Right ventricle myocardium inferior (tissue), 1 donor: ENCODE data around the gene ANOS1. TPM values are rescaled to one million over a fixed set of nuclear protein-coding genes. Genes with fewer than 3 reads are reported as not detected.
"Not testable (repeated sequence)": the region's sequence is repeated elsewhere in the genome, so short reads cannot be mapped to it uniquely, and the experiment has no call there.

ENCODE experiments used
- ATAC-seq: fragments of 200-7000 bp; cut with Tn5 transposase; one replicate; pipeline ENCODE4 v1.9.1; 2020; ENCODE audit warnings: mild to moderate bottlenecking, moderate library complexity
- DNase-seq: peaks from one replicate; pipeline ENCODE4 v3.0.0; 2021; ENCODE audit errors: missing footprints
- intact Hi-C: fragments of 100-400 bp; cut with DNase I; formaldehyde crosslinking; loops from one replicate; pipeline ENCODE4 v1.11.0; 2022
- total RNA-seq: library from RNA; stranded (reverse); fragmentation: NEBNext Ultra II Directional; extraction: Animal tissue kit (Norgen Biotek cat#: 25700); gene quantifications from one replicate; pipeline ENCODE4 v1.2.1, GENCODE V29; 2021
- donor health status: DM: no; HTN: yes; CAD: no; lungs with severe emphysema.

Gene ANOS1
- total RNA-seq, 1 donor from 2014 or later: 4.9 TPM

DNA sequence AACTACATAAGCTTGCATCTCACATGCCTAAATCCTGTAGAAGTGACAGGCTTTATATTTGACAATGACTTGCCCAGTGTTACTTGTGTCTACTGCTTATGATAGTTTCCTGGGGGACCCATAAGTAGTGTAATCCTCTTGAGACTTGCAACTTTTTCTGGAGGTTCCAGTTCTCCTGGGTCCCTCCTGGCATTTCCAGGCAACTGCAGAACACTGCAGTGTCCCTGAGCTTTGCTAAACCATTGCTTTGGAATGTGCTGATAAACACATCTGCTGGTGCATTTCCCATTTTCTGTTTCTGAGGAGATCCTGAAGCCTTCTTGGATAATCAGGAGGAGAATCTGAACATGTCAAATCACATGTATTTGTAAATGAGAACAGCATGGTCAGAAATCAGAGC is 82.0 kb downstream of the ANOS1 start:
- DNase-seq: no peak
- no peak for ATAC-seq
- intact Hi-C loops: no loop called here

GRCh38 chrX:8647176-8647575 is 84.8 kb downstream of the ANOS1 start:
- ATAC-seq: no peak
- no peak for DNase-seq
- intact Hi-C loops: no loop called here

DNA sequence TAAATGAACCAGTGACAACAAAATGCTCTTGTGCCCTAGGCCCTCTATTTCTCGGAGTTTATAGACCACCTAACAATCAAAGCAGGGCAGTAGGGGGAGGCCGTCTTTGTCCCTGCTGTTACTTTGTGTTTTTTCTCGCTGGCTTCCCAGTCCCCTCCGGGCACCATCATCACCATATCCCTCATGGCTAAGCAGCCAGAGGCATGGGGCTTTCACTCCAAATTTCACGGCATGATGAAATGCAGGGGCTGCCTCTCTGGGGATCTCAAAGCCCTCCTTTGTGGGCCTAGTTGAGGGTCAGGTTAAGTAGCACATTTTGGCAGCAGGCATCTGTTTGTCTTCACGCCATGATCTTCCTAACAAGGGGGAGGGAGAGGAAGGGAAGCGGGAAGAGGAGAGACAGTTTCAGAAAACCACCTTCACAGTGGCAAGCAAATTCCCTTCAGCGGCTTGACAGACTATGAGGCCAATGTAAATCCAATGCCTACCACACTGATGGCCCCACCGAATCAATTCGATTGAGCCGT is 91.9 kb downstream of the ANOS1 start:
- DNase-seq (no peak), ATAC-seq (no peak)
- intact Hi-C loops: no loop called here

- no peak for ATAC-seq
- DNase-seq: no peak
- intact Hi-C loops: no loop called here
Measured at GRCh38 chrX:8636497-8636896, 95.4 kb downstream of the ANOS1 start.

DNA sequence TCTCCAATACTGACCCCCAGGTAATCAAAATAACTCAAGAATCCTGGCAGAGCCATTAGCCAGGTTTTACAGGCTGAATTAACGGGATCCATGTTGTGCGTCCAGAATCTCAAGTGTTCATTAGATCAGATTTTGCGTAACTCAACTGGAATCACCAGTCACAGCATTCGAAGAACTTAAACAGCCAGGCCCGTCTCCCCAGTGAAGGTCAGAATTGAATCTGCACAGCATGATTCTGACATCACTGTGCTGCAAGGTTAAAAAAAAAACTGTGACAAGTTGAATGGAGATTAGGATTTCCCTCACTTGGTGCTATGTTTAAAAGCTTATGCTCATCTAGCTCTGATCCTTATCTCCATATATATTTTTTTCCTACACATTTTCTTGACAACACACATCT is 96.1 kb downstream of the ANOS1 start:
- DNase-seq (no peak), ATAC-seq (no peak)
- intact Hi-C loops: no loop called here

DNA sequence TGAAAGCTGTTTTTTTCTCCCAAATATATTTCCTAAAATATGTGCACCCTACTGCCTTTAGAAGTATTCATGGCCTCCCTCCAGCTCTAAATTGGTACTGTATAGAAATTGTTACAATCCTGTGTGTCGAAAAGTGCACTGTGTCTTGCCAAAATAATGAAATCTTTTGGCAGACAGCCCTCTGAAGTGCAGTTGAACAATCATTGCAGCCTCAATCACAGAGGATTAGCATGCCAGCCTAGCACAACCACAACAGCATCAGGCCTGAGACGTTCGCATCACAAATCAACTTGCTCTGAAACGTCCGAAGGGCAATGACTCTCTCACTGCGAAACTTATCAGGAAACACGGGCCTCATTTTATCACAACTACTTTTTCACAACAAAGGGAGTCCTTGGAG is 99.0 kb downstream of the ANOS1 start:
- intact Hi-C loops: no loop called here
- DNase-seq (no peak), ATAC-seq (no peak)

- intact Hi-C loops: no loop called here
Measured at GRCh38 chrX:8629871-8630270, 102.1 kb downstream of the ANOS1 start.

DNA sequence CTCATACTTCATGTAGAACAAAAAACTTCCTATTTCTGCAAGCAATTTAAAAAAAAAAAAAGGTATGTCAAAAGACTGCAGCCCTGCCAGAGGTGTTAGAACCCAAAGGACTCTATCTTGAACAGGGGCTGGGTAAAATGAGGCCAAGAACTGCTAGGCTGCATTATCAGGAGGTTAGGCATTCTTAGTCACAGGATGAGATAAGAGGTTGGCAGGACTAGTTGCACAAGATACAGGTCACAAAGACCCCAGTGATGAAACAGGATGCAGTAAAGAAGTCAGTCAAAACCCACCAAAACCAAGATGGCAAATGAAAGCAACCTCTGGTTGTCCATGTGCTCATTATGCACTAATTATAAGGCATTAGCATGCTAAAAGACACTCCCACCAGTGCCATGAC is 104.1 kb downstream of the ANOS1 start:
- DNase-seq (no peak), ATAC-seq (no peak)
- intact Hi-C loops: no loop called here

More at GRCh38 chrX:8629871-8630270, 102.1 kb downstream of the ANOS1 start:
- ATAC-seq (no peak), DNase-seq (no peak)

GRCh38 chrX:8607326-8607725 is 124.6 kb downstream of the ANOS1 start:
- DNase-seq (no peak), ATAC-seq (no peak)
- intact Hi-C loops: no loop called here

DNA sequence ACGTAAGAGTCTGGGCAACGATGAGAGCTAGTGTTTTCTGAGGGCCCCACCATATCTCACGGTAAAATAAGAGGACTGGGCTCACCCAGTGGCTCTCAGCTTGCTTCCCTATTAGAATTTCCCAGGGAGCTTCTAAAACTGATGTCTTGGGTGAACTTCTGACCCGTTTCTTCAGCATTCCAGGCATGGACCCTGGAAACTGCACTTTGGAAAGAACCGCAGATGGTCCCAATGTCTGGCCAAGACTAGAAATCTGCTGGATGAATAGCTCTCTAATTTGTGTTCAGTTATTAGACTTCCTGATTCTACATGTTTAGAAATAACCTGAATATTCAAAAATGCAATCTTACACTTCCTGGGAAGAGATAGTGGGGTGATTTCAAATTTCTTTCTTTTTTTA is 127.8 kb downstream of the ANOS1 start:
- intact Hi-C loops: no loop called here
- no peak for DNase-seq
- no peak for ATAC-seq

- DNase-seq: no peak
- intact Hi-C loops: no loop called here
- no peak for ATAC-seq
Measured at GRCh38 chrX:8591501-8591900, 140.4 kb downstream of the ANOS1 start.

DNA sequence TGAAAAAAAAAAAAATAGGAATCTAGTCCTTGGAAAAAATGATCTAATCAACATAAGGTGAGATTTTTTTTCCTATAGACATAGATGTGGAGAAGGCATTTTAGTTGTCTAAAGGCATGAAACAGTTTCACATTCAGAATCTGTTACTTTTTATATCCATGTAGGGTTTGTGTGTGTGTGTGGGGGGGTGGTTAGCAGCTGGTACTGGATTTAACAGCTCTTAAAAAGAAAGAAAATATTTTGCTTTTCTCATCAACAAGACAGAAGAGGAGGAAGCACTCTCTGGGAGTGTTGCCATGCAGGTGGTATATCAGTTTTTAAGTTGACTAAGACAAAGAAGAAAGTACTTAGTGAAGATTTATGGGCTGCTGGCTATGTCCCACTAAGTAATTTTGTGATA is 145.0 kb downstream of the ANOS1 start:
- intact Hi-C loops: no loop called here
- ATAC-seq: no peak

DNA sequence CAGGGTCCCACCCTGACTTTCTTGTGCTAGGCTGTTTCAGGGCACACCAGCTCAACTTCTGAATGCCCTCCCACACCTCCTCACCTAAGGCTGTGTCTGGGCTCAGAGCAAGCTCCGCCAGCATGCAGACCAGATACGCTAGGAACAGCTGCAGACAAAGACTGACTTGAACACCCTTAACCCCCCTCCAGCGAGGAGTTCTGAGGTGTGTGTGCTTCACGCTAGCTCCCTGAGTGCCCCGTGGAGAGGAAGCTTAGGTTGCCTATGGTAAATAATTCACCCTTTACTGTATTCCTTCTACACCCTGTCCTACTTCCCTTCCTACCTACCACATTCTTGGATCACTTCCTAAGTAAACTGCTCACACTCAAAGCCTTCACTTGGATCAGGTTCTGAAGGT is 152.3 kb downstream of the ANOS1 start:
- intact Hi-C loops: no loop called here
- no peak for DNase-seq
- ATAC-seq: no peak

More for the DNA sequence above, 145.0 kb downstream of the ANOS1 start:
- no peak for DNase-seq

DNA sequence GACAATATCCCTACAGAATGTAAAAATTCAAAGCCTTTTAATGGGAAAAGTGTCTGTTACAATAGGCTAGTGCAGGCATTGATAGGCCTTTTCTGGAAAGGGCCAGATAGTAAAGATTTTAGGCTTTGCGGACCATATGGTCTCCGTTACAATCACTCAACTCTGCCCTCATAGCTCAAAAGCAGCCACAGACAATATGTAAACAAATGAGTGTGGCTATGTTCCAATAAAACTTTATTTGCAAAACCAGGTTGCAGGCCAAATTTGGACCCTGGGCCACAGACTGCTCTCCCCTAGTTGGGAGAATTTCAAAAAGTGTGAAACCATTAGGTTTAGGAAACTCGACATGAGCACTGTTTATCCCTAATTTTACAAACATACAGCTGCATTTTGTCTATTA is 155.1 kb downstream of the ANOS1 start:
- intact Hi-C loops: no loop called here
- ATAC-seq (no peak), DNase-seq (no peak)

DNA sequence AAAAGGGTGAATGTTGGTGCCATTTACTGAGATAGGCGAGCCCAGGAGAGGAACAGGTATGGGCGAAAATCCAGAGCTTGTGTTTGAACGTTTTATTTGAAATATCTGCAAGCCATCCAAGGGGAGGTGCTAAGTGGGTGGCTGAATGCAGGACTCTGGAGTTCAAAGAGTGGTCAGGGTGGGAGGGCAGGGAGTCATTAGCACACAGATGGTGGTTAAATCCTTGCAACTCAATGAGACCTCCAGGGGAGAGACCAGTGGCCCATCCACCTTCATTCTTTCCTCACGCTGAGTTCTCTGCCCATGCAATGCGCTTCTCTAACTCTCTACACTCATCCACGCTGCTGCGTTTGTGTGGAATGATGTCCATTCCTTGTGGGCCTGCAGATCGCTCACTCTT is 166.2 kb downstream of the ANOS1 start:
- DNase-seq: no peak
- no peak for ATAC-seq
- intact Hi-C loops: no loop called here

- intact Hi-C loops: no loop called here
- ATAC-seq (no peak), DNase-seq (no peak)
Measured at GRCh38 chrX:8548446-8548845, 183.5 kb downstream of the ANOS1 start.

GRCh38 chrX:8546715-8547114 is 185.2 kb downstream of the ANOS1 start:
- DNase-seq (no peak), ATAC-seq (no peak)
- intact Hi-C loops: no loop called here

GRCh38 chrX:8520791-8521190 is 211.1 kb downstream of the ANOS1 start:
- ATAC-seq (no peak), DNase-seq (no peak)
- intact Hi-C loops: no loop called here

DNA sequence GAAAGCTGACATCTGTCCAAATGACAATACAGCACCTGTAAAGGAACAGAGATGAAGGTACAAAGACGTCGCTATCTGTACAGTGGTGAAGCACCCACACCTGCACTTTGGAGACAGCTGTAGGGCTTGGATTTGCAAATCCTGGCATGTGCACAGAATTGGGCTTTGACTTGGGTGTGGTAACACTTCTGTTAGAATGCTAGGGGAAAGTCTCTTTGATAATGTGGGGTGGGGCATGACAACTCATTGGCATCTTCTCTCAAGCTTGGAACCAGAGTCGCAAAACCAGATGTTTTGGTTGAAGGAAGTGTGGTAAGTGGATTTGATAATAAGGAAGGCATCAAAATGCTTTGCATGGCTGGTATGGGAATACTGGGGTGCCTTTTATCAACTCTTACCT is 211.8 kb downstream of the ANOS1 start:
- DNase-seq (no peak), ATAC-seq (no peak)
- intact Hi-C loops: no loop called here

GRCh38 chrX:8504451-8504850 is 227.5 kb downstream of the ANOS1 start:
- DNase-seq (no peak), ATAC-seq (no peak)
- intact Hi-C loops: no loop called here

GRCh38 chrX:8502101-8502500 is 229.8 kb downstream of the ANOS1 start:
- DNase-seq: not testable (repeated sequence)

DNA sequence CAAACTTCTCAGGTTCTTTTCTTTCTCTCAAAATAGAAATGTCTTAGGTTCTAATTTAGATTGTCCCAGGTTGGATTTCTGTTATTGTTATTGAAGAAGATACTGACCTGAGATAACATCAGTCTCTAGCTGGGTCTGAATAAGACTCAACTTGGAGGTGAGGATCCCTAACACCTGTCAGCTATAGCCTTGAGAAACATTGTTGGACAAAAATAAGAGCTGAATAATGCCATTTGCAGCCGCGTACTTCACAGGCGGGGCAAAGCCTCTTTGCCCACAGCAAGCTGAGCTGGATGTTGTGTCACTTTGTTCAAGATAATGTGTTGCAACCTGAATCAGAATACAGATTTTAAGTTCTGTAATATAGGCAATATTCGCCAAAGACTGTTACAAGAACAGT is 231.7 kb downstream of the ANOS1 start:
- ATAC-seq: no peak
- no peak for DNase-seq
- intact Hi-C loops: no loop called here

More at GRCh38 chrX:8502101-8502500, 229.8 kb downstream of the ANOS1 start:
- ATAC-seq, intact Hi-C loops: not testable (repeated sequence)
